SK-N-MC (cell line): ENCODE data around the gene NGEF.

Experiments
- EZH2 ChIP-seq: fragments of 200-600 bp; sonication (generic); IDR thresholded peaks from one replicate; pipeline ENCODE4 v1.6.1; 2017; ENCODE audit warnings: antibody characterized with exemption
- FOXP2 ChIP-seq: optimal IDR thresholded peaks from 2 replicates; pipeline ENCODE3; 2011; ENCODE audit warnings: mild to moderate bottlenecking, moderate library complexity; ENCODE audit not compliant: insufficient read depth; ENCODE audit errors: extremely low read length, control extremely low read depth
- POLR2AphosphoS5 ChIP-seq: IDR thresholded peaks from 2 replicates; pipeline ENCODE4 v1.6.1; 2012; ENCODE audit warnings: mild to moderate bottlenecking, low read depth, low read length, borderline replicate concordance

DNA sequence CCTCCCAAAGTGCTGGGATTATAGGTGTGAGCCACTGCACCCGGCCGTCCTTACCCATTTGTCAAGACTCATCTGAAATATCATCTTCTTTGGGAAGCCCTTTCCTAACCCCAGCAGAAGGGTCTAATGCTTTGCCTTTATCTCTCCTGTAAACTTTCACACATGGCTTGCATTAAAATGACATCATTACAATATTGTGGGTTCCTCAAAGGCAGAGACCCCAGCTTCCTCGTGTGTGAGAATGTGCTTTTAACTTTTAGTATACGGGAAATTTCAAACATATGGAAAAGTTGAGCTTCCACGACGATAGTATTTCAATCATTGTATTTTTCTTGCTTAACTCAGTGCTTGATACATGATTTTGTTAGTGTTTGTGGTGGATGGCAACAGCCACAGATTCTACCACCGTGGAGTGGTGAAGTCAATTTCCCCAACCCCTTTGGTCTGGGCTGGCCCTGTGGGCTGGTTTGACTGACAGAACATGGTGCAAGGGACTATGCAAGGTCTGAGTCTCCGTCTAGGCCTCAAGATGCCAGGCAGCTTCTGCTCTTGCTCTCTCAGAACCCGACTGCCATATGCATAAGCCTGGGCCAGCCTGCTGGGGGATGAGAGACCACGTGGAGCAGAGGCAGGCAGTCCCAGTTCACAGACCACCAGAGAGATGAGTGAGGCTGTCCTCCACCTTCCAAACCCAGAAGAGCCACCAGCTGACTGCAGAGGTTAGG, 39.9 kb downstream of the NGEF start:
- TF ChIP-seq EZH2 (no peak), POLR2AphosphoS5 (no peak), FOXP2 (no peak)
